Mesothelial cell of epicardium (in vitro differentiated cells): ENCODE results near the gene BARX2. TPM values are rescaled to one million over a fixed set of nuclear protein-coding genes. Genes with fewer than 3 reads are reported as not detected.

Experiments
- DNase-seq, 2 experiments: peaks; one replicate each; pipeline ENCODE4 v3.0.0; 2021; ENCODE audit warnings: low spot score in 2 of 2; ENCODE audit not compliant: unreplicated experiment in 2 of 2
- H3K27ac Mint-ChIP-seq: 2 replicates; pipeline ENCODE4 v1.8.0; 2021; ENCODE audit warnings: mixed read lengths
- H3K27me3 Mint-ChIP-seq: 2 replicates; pipeline ENCODE4 v1.8.0; 2021; ENCODE audit warnings: low read depth, mixed read lengths
- H3K36me3 Mint-ChIP-seq: 2 replicates; pipeline ENCODE4 v1.8.0; 2021; ENCODE audit warnings: mixed read lengths
- H3K4me1 Mint-ChIP-seq: 2 replicates; pipeline ENCODE4 v1.8.0; 2021; ENCODE audit warnings: mixed read lengths
- H3K4me3 Mint-ChIP-seq: 2 replicates; pipeline ENCODE4 v1.8.0; 2021; ENCODE audit warnings: mild to moderate bottlenecking, moderate library complexity, mixed read lengths
- H3K9me3 Mint-ChIP-seq: 2 replicates; pipeline ENCODE4 v1.8.0; 2021; ENCODE audit warnings: mixed read lengths
- CTCF ChIP-seq: fragments of 200-600 bp; sonication (generic); IDR thresholded peaks from one replicate; pipeline ENCODE4 v1.5.0; 2021; ENCODE audit warnings: antibody characterized with exemption; ENCODE audit not compliant: unreplicated experiment
- total RNA-seq: library from RNA; stranded (reverse); gene quantifications from 3 replicates; pipeline ENCODE4 v1.2.1, GENCODE V29; 2021

BARX2 gene
- total RNA-seq, 1 donor from 2014 or later, result 69.9 TPM

GRCh38 chr11:129370715-129371114, 4.9 kb upstream of the BARX2 start:
- Mint-ChIP-seq H3K27me3 (peaks cover 72% of the 10 kb centered on the region), H3K4me3 (no peak overlapping the region), H3K9me3 (no peaks in the 10 kb centered on the region), H3K4me1 (peaks cover 79% of the 10 kb centered on the region), H3K27ac (peak overlapping the region; percentile 66), H3K36me3 (no peaks in the 10 kb centered on the region)
- no peak for TF ChIP-seq CTCF
- no peak for DNase-seq

- H3K9me3 Mint-ChIP-seq, result no peaks in the 10 kb centered on the region
- H3K36me3 Mint-ChIP-seq, result no peaks in the 10 kb centered on the region
- H3K4me1 Mint-ChIP-seq, result peaks cover 73% of the 10 kb centered on the region
- no peak for TF ChIP-seq CTCF
- DNase-seq, result peak in 1 of 2 experiments; percentile 51
- H3K27ac Mint-ChIP-seq, result peak overlapping the region; percentile 82
- H3K27me3 Mint-ChIP-seq, result peaks cover 68% of the 10 kb centered on the region
- peak overlapping the region; percentile 79 for H3K4me3 Mint-ChIP-seq
These were observed 2.8 kb upstream of the BARX2 start for GRCh38 chr11:129372609-129373488.

GRCh38 chr11:129373489-129373953, 2.1 kb upstream of the BARX2 start:
- Mint-ChIP-seq H3K27me3 (peaks cover 68% of the 10 kb centered on the region), H3K4me1 (peaks cover 71% of the 10 kb centered on the region), H3K27ac (peak overlapping the region; percentile 54), H3K9me3 (no peaks in the 10 kb centered on the region), H3K4me3 (peak overlapping the region; percentile 79), H3K36me3 (no peaks in the 10 kb centered on the region)
- DNase-seq, result no peak
- TF ChIP-seq CTCF, result no peak

GRCh38 chr11:129374081-129374992, 1.3 kb upstream of the BARX2 start:
- Mint-ChIP-seq H3K36me3 (no peaks in the 10 kb centered on the region), H3K4me3 (peak overlapping the region; percentile 79), H3K27ac (peak overlapping the region; percentile 96), H3K9me3 (no peaks in the 10 kb centered on the region), H3K4me1 (peaks cover 70% of the 10 kb centered on the region), H3K27me3 (peaks cover 68% of the 10 kb centered on the region)
- no peak for TF ChIP-seq CTCF
- peak in 1 of 2 experiments; percentile 51 for DNase-seq

- H3K9me3 Mint-ChIP-seq, result no peaks in the 10 kb centered on the region
- H3K36me3 Mint-ChIP-seq, result no peaks in the 10 kb centered on the region
- peak; percentile 41 to 67 for DNase-seq
- peak overlapping the region; percentile 96 for H3K27ac Mint-ChIP-seq
- peaks cover 71% of the 10 kb centered on the region for H3K4me1 Mint-ChIP-seq
- TF ChIP-seq CTCF, result no peak
- H3K4me3 Mint-ChIP-seq, result peak overlapping the region; percentile 79
- H3K27me3 Mint-ChIP-seq, result peaks cover 62% of the 10 kb centered on the region
These were observed 476 bp upstream of the BARX2 start for GRCh38 chr11:129374993-129375750.
